Measurements from ENCODE around the gene RNASE13. TPM values are rescaled to one million over a fixed set of nuclear protein-coding genes. Genes with fewer than 3 reads are reported as not detected.

RNASE13 gene
- total RNA-seq, 1 donor from 2014 or later: not detected

DNA sequence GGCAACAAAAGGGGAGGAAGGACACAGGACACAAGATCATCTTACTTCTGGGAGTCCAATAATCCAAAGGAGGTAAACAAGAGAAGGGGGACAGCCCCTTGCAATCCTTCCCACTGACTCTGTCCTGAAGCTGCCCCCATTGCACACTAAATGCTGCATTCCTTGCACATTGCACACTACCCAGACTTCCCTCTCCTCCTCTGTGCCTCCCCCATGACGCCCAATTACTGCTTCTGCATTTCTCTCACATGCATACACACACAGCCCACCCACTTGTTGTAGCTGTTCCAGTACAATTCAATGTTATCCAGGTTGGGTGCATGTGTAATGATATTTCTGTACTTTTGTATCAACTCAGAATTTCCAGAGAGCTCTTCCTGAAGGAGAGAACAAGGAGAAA is 15.2 kb downstream of the RNASE13 start:
- no peak for DNase-seq (ENCODE audit: low spot score in 2 of 2)
- intact Hi-C loops (cut with DNase I): no loop called here
- Histone ChIP-seq H3K4me1 (peaks cover 5 to 6% of the 10 kb centered on the region in 2 donors), H3K27ac (no peak overlapping the region), H3K4me3 (no peak overlapping the region), H3K9me3 (no peaks in the 10 kb centered on the region), H3K36me3 (peaks cover 36 to 48% of the 10 kb centered on the region in 2 donors), H3K27me3 (no peaks in the 10 kb centered on the region)
- TF ChIP-seq, protein P1, sequence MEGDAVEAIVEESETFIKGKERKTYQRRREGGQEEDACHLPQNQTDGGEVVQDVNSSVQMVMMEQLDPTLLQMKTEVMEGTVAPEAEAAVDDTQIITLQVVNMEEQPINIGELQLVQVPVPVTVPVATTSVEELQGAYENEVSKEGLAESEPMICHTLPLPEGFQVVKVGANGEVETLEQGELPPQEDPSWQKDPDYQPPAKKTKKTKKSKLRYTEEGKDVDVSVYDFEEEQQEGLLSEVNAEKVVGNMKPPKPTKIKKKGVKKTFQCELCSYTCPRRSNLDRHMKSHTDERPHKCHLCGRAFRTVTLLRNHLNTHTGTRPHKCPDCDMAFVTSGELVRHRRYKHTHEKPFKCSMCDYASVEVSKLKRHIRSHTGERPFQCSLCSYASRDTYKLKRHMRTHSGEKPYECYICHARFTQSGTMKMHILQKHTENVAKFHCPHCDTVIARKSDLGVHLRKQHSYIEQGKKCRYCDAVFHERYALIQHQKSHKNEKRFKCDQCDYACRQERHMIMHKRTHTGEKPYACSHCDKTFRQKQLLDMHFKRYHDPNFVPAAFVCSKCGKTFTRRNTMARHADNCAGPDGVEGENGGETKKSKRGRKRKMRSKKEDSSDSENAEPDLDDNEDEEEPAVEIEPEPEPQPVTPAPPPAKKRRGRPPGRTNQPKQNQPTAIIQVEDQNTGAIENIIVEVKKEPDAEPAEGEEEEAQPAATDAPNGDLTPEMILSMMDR (IDR thresholded peaks at IDR 0.05): no peak

DNA sequence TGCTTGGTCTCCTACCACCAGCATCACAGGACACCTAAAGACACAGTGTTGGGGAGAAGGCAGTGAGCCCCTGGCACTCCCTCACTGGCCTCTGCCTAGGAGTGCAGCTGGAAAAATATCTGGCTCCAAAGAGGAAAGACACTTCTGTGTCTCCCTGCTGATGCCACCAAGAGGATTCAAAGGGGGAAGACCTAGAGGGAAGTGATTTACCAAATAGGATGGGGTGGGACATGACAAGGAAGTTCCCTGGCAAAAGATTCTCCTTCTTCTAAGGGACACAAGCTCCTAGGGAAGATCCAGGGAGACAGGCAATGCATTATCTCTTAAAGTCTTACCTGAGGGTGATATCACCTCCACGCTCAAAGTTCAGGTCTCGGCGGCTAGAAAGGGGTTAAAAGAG is 15.8 kb downstream of the RNASE13 start:
- H3K4me3 ChIP-seq: no peak overlapping the region
- no peaks in the 10 kb centered on the region for H3K9me3 ChIP-seq
- intact Hi-C loops (cut with DNase I): no loop called here
- TF ChIP-seq, protein P1 (IDR thresholded peaks at IDR 0.05): no peak
- H3K27me3 ChIP-seq: no peaks in the 10 kb centered on the region
- peaks cover 0 to 4% of the 10 kb centered on the region in 2 donors for H3K4me1 ChIP-seq
- H3K27ac ChIP-seq: no peak overlapping the region
- no peak for DNase-seq (ENCODE audit: low spot score in 2 of 2)
- H3K36me3 ChIP-seq: peaks cover 36 to 48% of the 10 kb centered on the region in 2 donors

DNA sequence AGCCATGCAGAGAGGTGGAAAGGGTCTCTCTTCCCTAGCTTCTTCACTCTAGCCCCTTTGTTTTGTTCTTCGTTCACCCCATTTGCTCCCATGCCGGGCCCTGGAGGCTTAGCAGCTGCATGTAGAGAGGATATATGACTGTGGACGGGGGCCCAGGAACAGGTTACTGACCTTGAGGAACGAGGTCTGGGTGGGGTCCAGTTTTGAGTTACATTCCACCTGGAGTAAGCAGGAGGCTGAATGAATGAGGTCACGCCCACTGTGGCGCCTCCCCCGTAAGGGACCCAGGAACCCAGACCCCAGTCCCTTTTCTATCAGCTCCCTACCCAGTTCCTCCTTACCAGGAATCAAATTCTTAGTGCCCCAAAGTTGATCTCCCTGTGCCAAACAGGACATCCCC is 16.3 kb downstream of the RNASE13 start:
- intact Hi-C loops (cut with DNase I): no loop called here
- H3K4me3 ChIP-seq: no peak overlapping the region
- DNase-seq (ENCODE audit: low spot score in 2 of 2): no peak
- no peaks in the 10 kb centered on the region for H3K27me3 ChIP-seq
- H3K9me3 ChIP-seq: no peaks in the 10 kb centered on the region
- peaks cover 36 to 48% of the 10 kb centered on the region in 2 donors for H3K36me3 ChIP-seq
- H3K27ac ChIP-seq: no peak overlapping the region
- no peaks in the 10 kb centered on the region for H3K4me1 ChIP-seq
- TF ChIP-seq, protein P1 (IDR thresholded peaks at IDR 0.05): no peak

DNA sequence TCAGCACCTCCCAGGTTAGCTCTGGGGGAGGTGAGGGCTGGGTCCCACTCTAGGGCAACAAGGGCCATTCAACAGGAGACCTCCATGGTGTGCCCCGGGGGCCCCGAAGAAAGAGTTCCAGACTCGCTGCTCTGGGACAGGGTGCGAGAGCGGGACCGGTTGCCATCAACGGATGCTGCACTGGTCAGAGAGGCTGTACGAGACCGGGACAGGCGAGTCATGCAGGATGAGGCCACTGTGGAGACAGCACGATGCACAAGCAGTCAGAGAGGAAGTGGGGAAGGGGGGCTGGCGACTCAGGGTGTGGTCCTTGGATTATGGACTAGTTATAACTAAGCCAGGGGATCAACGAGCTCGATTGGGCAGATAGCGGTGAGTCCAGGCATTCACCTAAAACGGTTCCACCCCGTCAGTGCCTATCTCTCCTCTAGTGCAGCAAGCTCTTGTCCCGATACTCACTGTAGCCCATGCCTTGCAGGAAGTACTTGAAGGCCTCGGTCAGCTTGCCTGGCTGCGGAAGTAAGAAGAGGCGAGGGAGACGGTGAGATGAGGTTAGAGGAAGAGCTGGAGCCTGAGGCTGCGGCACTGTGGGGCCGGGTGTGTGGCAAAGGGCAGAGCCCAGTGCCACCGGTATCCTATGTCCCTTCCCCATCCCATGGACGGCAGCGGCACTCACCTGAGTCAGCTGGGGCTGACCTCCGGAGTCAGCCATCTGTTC is 16.9 kb downstream of the RNASE13 start:
- DNase-seq (ENCODE audit: low spot score in 2 of 2): no peak
- Histone ChIP-seq H3K4me1 (no peaks in the 10 kb centered on the region), H3K9me3 (no peaks in the 10 kb centered on the region), H3K4me3 (no peak overlapping the region), H3K36me3 (peaks cover 36 to 48% of the 10 kb centered on the region in 2 donors), H3K27ac (no peak overlapping the region), H3K27me3 (no peaks in the 10 kb centered on the region)
- intact Hi-C loops (cut with DNase I): no loop called here
- TF ChIP-seq, protein P1 (IDR thresholded peaks at IDR 0.05): no peak

DNA sequence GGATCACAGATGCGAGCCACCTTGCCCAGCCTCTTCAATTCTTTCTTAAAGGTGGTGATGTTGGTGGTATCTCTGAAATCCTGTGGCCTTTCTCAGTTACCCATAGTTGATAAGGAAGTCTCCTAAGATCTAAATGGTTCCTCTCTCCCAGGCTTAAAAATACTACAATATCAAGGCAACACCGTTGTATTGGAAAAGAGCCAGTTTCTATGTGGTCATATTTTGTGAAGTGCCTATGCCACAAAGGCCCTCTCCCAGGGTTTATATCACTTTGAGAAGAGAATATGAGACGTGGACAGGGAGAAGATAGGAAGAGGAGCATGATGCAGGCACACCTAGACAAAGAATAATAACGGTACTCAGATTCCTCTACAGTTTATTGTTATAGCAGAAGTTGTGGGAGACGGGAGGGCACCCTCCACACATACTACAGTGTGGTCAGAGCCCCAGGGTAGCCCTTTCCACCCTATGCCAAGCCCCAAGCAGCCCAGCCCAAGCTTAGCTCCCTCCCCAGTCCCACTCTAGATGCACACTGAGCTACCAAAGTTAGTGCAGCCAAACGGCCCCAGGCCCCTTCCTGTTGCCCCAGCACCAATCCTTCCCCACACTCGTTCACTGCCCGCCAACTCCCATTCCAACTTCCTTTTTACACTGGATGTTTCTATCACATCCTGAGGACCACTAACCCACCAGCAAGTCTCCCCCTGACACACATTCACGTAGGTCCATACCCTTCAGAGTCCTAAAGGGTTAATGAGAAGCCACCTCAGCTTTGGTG is 18.0 kb downstream of the RNASE13 start:
- peaks cover 36 to 47% of the 10 kb centered on the region in 2 donors for H3K36me3 ChIP-seq
- no peaks in the 10 kb centered on the region for H3K27me3 ChIP-seq
- DNase-seq (ENCODE audit: low spot score in 2 of 2): no peak
- intact Hi-C loops (cut with DNase I): no loop called here
- H3K9me3 ChIP-seq: no peaks in the 10 kb centered on the region
- no peaks in the 10 kb centered on the region for H3K4me1 ChIP-seq
- H3K27ac ChIP-seq: no peak overlapping the region
- TF ChIP-seq, protein P1 (IDR thresholded peaks at IDR 0.05): no peak
- no peak overlapping the region for H3K4me3 ChIP-seq
